ENCODE measurements around the gene CENPO.
"Not testable (repeated sequence)": the region's sequence is repeated elsewhere in the genome, so short reads cannot be mapped to it uniquely, and the experiment has no call there.

CENPO gene

DNA sequence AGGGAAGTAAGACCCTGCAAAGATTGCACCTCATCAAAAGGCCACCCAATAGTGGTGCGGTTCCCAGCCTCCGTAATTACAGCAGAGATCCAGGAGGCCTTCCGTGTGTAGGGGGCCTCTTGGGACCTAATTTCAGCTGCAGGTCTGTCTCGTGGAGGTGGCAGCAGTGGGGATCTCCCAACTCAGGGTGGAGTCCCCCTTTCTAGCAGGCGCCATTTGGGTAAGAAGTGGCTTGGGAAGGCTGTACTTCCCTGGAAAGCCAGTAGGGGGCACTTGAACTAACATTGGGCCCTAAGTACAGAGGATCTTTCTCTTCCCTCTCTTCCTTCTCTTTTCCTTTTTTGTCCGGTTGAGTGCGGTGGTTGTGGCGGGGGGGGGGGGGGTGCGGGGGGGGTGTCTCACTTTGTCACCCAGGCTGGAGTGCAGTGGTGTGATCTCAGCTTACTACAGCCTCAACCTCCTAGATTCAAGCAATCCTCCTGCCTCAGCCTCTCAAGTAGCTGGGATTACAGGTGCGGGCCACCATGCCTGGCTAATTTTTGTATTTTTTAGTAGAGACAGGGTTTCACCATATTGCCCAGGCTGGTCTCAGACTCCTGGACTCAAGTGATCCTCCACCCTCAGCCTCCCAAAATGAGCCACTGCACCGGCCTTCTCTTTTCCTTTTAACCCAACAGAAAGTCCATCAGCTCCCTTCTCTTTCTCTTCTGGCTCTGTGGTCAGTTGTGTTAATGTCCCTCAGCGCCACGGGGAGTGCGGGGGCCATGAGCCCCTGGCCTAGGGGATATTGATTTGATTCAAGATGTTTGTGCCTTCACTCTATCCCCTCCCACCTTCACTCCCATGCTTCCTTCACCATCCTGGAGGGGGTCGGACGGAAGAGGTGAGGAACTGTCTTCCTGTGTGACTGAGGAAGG, 32.0 kb downstream of the CENPO start:
- DNase-seq, result peak; percentile 25

DNA sequence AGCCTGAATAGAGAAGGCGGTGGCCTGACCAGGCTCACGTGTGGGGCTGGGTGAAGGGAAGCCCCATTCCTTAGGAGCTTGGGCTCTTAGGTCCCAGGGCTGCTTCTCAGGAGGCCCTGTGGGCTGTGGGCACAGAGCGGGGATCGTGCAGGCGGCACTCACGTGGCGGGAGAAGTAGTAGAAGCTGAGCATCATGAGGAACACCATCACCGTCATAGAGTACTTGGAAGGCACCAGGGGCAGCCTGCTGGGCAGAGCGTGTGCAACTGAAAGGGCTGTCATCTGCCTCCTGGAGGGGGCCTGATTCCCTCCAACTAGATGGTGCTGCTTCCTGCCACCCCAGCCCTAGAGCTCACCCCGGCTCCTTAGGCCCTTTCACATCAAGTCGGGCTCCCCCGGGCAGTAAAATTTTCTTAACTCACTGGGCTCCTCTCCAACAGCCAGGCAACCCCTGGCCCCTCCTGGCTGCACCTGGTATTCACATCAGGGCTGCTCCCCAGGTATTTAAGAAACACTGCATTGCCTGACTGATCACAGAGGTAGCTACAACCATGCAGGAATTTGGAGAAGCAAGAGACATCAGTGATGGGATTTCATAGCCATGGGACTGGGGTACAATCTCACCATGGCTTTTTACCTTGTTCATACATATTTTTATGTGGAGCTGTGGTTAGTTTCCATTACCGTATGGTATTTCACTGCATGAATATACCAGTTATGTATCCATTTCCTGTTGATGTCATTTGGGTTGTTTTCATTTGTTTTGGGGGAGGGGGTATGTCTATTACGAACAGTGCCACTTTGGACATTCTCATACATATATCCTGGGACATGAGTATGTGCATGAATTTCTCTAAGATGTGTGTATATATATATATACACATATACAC, 32.9 kb downstream of the CENPO start:
- DNase-seq, result no peak

DNA sequence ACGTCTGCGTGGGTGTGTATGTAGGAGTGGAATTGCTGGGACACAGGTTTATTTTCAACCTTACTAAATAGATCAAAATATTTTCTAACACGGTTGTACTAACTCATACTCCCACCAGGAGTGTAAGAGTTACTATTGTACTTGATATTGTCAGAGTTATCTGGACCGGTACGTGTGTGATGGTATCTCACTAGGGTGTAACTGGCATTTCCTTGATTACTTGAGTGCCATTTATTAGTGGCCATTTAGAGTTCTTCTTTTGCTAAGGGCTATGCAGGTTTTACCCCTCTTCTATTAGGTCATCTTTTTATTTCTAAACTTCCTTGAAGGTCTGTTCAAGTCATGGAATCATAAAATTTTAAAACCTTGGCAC, 33.5 kb downstream of the CENPO start:
- no peak for DNase-seq

DNA sequence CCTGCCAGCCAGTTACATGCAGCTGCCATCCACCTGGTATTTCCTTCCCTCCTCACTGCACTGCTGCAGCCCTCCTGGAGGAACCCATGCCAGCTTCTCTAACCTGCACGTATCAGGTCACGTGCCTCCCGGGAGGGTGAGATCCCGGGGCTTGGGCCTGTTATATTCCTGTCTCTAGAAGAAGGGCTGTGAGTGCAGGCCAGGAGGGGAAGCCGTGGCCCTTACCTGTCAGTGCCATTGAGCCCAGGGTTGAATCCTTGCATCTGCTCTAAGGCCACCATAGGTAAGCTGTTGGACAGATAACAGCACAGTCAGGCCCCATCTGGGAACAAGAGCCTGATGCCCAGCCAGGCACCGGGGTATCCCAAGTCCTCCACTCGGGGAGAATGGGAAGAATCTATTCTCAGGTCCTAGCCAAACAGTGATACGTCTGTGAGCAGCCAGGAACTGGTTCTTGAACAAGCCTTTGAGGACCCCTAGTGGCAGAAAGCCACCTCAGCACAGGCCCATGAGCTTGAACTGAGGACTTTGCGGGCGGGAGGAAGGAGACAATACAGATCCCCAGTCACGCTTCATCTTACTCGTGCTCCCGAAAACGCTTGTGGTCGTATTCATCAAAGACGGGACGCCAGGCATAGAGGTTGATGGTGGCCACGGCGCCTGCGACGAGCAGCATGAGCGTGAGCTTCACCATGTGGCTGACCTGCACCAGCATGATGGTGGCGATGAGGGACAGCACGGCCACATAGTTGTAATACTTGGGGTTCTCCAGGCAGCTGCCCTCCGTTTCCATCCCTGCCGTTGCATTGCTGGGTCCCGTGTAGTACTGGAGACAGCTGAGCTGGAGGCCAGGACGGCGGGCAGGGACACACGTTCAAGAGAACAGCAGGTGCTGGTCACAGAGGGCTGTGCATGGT, 34.4 kb downstream of the CENPO start:
- peak; percentile 81 for DNase-seq

DNA sequence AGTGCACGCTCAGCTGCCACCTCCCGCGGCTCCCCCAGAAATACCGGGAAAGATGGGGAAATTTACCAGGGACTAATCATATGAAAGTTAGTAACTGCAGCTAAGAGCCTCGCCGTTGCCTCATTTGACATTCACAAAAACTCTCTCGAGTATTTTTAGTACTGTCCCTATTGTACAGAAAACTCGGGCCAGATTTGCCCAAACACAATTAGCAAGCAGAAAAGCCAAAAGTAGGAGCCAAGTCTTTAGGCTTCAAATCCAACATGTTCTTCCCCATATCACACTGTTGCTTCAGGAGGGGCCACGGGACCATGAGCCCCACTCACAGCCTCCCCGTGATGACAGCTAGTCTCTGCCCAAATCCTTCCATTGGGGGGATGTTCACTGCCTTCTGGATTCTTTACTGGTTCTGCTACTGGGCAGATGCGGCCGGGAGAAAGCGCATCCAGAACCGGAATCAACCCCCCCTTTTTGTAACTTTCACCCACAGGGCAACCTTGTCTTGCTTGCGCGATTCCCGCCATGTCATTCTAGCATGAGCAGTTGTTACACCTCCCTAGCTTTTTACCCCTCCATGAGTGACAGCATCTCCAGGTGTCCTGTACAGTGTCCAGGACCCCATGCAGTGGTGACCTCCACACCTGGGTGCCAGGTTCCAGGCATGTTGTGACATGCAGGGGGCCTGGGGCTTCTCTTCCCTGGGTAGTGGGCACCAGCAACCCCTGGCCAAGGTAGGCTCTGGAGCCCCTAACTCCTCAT, 35.2 kb downstream of the CENPO start:
- DNase-seq, result peak; percentile 3

DNA sequence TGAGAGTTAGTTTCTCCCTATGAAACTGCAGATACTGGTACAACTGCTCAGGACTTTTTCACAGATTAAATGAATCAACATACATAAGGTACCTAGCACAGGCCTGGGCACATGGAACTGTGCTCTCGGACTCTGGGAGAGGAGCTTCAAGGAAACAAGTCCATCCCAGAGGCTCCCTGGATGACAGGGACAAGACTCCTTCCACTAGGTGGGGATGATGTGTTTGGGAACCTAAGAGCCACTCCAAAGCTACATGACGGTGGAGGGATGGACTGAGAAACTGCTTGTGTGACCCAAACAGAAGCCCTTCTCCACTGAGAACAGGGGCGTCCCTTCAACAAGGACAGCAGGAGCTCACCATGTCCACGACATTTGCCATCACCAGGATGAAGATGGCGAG, 37.1 kb downstream of the CENPO start:
- peak; percentile 26 for DNase-seq

DNA sequence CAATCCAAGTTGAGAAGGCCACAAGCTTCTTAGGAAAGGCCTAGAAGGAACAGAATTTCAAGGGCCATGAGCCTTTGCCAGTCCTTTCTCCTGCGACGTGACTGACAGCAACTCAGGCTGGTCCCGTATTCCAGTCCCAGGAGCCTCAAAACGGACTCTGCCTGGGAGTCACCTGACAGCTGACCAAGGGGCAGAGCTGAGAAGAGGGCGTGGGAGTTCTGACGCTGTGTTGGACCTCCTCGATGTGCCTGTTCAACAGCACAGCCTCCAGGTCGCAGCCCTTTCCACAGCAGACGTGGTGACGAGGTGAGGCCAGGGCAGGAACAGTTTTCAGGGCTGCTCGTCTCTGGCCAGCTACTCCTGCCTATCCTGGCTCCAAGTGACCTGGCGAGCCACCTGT, 37.6 kb downstream of the CENPO start:
- DNase-seq, result no peak

DNA sequence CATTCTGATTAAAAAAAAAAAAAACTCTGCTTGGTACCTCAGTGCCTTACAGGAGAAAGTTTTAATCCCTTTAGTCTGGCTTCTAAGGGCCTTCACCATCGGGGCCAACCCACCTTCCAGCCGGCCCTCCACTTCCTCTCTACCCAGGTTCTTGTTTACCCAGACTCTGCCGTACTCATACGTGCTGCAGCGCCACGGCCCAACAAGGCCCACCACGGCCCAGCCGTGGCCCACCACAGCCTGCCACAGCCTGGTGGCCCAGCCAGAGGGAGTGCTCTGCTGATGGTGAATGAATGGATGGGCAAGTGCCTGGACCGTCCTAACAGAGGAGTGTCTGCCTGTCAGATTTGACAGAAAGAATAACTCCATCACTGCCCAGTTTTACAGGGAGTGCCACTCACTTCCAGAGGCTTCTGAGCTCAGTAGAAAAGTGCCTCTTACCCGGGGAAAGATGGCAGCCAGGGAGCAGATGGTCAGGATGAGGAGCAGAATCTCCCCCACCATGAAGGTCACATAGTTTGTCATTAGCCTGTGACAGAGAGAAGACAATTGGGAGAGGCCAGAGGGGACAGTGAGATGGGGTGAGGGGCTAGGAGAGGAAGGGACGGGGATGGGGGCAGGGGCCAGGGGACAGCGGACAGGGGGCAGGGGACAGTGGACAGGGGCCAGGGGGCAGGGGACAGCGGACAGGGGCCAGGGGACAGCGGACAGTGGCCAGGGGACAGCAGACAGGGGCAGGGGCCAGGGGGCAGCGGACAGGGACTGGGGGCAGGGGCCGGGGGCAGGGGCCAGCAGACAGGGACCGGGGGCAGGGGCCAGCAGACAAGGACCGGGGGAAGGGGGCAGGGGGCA, 38.2 kb downstream of the CENPO start:
- no peak for DNase-seq

DNA sequence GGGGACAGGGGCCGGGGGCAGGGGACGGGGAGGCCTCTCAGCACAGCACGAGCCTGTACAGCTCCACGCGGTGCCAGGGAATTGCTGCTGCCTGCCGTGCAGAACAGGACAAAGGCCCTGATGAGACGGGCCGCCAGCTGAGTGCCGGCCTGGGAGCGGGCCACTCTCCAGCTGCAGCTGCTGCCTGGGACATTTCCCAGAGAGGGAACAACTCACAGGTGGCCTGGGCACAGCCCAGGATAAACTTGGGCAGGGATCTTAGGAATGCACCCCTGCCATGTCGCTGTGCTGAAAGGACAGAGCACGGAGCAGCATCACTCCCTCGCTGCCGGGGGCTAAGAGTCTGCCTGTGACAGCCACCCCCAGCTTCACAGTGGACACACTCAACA, 38.8 kb downstream of the CENPO start:
- peak; percentile 3 for DNase-seq

DNA sequence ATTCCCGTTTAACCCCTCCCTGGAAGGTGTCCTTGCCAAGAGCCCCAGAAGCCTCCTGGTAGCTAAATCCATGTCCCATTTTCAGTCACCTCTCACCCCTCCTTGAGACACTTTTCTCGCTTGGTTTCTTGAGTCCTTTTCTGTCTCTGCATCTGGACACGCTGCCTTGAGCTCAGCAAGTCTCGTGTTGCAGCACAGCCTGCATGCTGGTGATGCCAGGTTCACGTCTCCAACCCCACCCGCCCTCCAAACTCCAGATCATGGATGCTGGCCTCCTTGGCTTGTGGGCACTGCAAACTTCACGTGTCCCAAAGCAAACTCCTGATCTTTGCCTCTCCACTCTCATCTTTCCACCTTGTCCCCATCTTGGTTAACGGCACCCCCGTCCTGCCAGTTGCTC, 39.3 kb downstream of the CENPO start:
- peak; percentile 4 for DNase-seq

DNA sequence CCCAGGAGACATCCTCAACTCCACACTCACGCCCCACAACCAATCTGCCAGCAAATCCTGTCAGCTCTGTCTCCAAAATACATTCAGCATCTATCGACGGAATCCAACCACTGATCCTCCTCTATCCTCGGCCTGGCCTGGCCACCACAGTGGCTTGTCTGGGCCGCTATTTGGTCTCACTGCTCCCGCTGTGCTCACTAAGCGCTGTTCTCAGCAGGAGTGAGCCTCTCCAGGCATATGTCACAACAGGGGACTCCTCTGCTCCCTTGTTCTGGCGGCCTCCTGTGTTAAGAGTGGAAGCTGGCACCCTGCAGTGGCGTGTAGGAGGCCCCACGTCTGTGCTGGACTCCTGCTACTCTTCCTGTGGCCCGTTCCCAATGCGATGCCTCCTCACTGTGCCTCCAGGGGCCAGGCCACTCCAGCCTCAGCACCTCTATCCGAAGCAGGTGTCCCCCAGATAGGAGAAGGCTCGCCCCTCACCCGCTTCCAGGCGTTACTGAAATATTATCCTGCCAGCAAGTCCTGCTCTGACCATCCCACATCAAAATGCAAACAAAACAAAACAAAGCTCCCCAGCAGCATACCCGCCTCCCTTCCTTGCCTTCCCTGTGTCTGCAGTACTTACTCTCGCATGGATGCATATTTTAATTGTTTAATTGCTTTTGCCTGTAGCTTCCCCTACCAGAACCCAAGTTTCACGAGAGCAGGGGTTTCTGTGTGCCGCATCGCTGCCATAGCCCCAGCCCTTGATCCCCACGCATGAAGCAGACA, 39.9 kb downstream of the CENPO start:
- peak; percentile 90 for DNase-seq

DNA sequence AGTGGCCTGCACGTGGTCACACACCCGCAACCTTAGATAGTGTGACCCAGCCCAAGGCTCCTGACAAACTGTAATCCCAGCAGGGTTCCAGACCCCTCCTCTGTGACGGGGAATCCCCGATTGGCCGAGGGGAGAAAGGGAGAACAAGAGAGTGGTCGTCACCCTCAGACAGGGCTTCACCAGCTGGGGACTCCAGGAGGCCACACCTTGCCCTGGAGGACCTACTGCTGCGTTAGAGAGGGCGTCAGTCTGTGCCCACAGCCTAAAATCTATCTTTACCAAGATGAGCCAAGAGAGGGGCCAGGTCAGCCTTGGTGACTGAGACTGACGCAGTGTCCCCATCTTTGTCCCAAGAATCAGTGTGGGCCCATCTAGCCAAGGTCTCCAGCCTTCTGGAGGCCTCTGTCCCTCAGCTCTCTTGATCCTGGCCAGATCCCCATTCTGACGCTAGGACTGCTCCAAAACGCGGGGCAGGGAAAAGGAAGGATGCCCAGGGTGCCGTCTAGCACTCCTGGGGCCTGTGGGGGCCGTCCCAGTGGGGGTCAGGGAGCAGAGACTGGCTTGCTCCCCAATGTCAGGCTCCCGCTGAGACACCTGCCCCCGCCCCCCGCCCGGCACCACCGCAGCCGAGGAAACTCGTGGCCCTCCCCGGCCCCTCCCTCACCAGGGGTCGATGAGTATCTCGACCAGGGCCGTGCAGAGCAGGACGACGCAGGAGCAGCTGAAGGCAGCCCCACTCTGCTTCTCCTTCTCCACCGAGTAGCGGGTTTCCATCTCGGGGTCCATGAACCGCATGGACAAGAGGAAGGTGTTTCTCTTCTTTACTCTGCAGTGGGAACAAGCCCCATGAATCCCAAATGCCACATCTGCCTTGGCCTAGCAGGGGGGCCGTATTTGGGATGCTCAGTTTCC, 40.9 kb downstream of the CENPO start:
- no peak for DNase-seq

DNA sequence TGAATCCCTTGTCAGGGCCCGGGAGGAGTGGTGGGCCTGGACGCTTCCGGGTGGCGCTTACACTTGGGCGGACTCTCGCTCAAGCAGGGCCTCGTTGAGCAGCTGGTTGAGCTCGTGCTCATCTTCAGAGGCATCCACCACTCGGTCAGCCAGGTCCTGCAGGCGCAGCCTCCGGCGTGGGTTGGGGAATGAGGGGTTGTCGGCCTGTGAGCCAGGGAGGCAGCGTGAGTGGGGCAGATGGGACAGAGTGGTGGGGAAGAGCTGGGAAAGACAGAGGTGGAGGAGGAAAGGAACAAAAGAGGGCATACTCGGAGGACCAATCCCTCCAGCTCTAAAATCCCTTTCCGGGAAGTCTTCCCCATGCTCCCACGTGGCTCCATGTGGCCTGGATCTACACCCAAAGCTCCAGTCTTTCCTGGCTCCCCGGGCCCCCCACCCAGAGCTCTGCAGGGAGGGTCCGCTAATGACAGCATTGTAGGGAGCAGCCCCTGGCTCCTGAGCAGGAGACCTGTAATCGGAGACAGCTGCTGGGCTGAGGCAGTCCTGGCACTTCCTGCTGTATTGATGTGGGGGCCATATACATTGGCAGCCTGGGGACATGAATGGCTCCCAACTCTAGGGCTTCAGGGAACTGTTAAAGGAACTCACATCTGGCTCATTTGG, 41.6 kb downstream of the CENPO start:
- DNase-seq, result no peak

DNA sequence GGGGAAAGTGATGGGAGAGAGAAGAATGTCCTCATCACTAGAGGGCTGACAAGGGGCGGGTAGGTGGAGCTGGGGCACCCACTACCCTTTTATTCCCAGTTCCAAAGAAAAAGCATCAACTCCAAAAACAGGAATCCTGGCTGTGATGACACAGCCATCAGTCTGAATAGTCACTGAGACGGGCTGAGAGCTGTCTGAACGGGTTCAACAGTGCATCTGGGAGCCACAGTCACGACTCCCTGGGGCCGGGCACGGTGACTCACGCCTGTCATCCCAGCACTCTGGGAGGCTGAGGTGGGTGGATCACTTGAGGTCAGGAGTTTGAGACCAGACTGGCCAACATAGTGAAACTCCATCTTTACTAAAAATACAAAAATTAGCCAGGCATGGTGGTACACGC, 42.2 kb downstream of the CENPO start:
- not testable (repeated sequence) for DNase-seq

DNA sequence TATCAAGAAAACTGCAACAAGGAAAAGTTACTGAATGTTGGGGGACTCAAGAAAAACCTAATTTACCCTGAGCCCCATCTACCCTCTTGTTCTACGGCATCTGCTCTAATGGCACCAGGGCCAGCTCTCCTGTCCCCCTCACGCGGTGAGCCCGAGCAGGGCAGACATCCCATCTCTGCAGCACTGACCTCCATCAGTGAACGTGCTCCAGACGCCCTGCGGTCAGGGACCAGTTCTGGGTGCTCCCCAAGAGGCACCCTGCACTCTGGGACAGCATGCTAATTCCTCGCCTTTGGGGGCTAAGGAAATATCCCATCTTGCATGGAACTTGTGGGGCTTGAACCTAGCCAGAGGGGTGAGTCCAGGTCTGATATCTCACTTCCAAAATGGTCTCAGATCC, 43.0 kb downstream of the CENPO start:
- no peak for DNase-seq

DNA sequence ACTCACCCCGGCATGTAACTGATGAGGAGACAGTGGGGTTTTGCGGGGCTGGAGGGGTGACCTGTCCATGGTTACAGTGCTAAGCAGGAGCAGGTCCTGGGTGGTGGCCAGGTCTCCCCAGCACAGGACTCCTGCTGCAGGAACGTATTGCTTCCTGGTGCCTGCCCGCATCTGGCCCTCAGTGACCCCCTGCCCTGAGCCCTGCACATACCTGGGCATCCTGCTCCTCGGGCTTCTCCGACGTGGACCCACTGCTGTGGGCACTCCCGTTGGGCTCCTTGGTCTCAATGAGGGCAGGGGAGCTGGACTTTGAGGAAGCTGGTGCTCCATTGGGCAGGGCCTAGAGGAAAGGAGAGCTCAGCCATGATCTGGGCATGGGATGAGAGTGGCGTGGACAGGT, 43.5 kb downstream of the CENPO start:
- no peak for DNase-seq

DNA sequence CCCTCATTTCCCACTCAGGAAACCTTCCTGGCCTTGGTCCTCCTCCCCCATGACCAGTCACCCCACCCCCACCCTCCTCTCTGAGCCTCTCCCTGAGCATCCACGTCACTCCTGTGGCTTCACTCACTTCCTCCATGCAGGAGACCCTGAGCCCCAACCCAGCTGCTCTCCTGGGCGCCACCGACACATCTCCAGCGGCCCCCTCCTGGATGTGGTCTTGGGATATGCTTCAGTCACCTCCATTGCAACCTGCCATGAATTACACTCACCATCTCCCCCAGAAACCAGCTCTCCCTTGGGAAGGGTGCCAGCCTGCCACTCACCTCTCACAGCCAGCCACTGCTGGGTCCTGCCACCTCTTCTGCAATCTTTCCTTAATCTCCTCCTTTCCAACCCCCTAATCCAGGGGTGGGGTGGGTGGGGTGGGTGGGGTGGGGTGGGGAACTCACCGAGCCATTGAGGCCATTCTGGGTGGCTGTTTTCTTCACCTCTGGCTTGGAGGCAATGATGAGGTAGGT, 44.8 kb downstream of the CENPO start:
- no peak for DNase-seq

DNA sequence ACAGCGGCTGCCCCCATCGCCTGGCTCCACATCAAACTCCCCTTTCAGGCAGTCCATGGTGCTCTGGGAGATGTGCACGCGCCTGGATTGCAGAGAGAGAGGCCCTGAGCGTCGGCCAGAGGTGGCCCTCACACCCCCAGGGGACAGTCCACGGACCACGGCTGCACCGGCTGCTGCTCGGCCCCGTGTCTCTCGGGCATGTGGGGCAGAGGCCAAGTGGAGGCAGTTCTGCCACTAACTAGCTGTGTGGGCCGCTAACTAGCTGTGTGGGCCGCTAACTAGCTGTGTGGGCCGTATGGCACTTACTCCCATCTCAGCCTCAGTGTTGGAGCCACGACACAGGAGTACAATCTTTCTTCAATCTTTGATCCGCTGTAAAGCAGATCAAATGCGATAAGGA, 45.3 kb downstream of the CENPO start:
- DNase-seq, result no peak

Data from NCI-H69 (cell line).